Measurements from ENCODE around the gene QKI. TPM values are rescaled to one million over a fixed set of nuclear protein-coding genes. Genes with fewer than 3 reads are reported as not detected.

The QKI gene
- total and polyA plus RNA-seq, 2 experiments from 2014 or later = 38.0 to 92.5 TPM

GRCh38 chr6:163416557-163417253 is 2.2 kb downstream of the QKI start:
- WGBS (ENCODE audit: low lambda C conversion rate, missing lambda C conversion rate) = 2% methylated on average over 11 of the region's 11 CpGs
- H3K4me2 ChIP-seq = peak overlapping the region; percentile 79
- peak overlapping the region; percentile 21 for H2AFZ ChIP-seq
- no peaks in the 10 kb centered on the region for H3K36me3 ChIP-seq (replicated peaks; ENCODE audit: insufficient read depth, low read depth)
- peak overlapping the region; percentile 97 for H3K4me3 ChIP-seq
- no peaks in the 10 kb centered on the region for H3K9me3 ChIP-seq (ENCODE audit: low read depth)
- peak overlapping the region; percentile 96 for H3K27ac ChIP-seq
- H4K20me1 ChIP-seq (ENCODE audit: insufficient read depth, poor library complexity, severe bottlenecking) = peaks cover 48% of the 10 kb centered on the region
- peak; percentile 81 for DNase-seq (ENCODE audit: low spot score)
- H3K79me2 ChIP-seq = peaks cover 60% of the 10 kb centered on the region
- H3K9me2 ChIP-seq (replicated peaks; ENCODE audit: insufficient read depth) = no peaks in the 10 kb centered on the region
- no peaks in the 10 kb centered on the region for H3K27me3 ChIP-seq
- peaks cover 15% of the 10 kb centered on the region for H3K4me1 ChIP-seq (ENCODE audit: insufficient read depth)
- TF ChIP-seq EZH2 (IDR thresholded peaks at IDR 0.05; ENCODE audit: borderline replicate concordance) = no peak
- peak; percentile 68 for TF ChIP-seq CTCF (IDR thresholded peaks at IDR 0.05; ENCODE audit: poor library complexity)
- no peak for TF ChIP-seq EZH2phosphoT487 (IDR thresholded peaks at IDR 0.05; ENCODE audit: low read depth, severe bottlenecking, unreplicated experiment)

DNA sequence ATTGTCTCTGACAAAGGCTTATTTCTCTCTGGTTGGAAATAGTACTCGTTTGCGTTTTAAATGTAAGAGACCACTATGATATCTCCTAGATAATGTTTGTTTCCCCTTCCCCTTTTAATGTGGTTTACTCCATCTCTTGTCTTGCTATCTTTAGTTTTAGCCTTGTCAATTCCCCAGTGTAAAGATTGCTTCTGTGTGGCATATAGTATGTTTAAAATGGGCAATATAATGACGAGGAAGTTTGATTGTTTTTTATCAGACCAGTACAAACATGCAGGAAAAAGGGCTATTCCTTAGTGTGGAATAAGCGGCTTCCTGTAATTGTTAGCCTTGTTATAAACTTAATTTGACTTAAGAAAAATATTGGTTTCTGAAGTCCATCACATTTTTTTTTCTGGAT is 3.1 kb downstream of the QKI start:
- Histone ChIP-seq H2AFZ (no peak overlapping the region), H4K20me1 (ENCODE audit: insufficient read depth, poor library complexity, severe bottlenecking) (peaks cover 57% of the 10 kb centered on the region), H3K36me3 (replicated peaks; ENCODE audit: insufficient read depth, low read depth) (no peaks in the 10 kb centered on the region), H3K9me2 (replicated peaks; ENCODE audit: insufficient read depth) (no peaks in the 10 kb centered on the region), H3K4me2 (peak overlapping the region; percentile 79), H3K9me3 (ENCODE audit: low read depth) (no peaks in the 10 kb centered on the region), H3K4me1 (ENCODE audit: insufficient read depth) (peaks cover 15% of the 10 kb centered on the region), H3K79me2 (peaks cover 69% of the 10 kb centered on the region), H3K27ac (peak overlapping the region; percentile 20), H3K27me3 (no peaks in the 10 kb centered on the region), H3K4me3 (peak overlapping the region; percentile 25)
- DNase-seq (ENCODE audit: low spot score) = no peak
- no peak for TF ChIP-seq EZH2phosphoT487 (IDR thresholded peaks at IDR 0.05; ENCODE audit: low read depth, severe bottlenecking, unreplicated experiment)
- no peak for TF ChIP-seq CTCF (IDR thresholded peaks at IDR 0.05; ENCODE audit: poor library complexity)
- no peak for TF ChIP-seq EZH2 (IDR thresholded peaks at IDR 0.05; ENCODE audit: borderline replicate concordance)
- WGBS (ENCODE audit: low lambda C conversion rate, missing lambda C conversion rate) = 22% methylated on average over 4 of the region's 4 CpGs

DNA sequence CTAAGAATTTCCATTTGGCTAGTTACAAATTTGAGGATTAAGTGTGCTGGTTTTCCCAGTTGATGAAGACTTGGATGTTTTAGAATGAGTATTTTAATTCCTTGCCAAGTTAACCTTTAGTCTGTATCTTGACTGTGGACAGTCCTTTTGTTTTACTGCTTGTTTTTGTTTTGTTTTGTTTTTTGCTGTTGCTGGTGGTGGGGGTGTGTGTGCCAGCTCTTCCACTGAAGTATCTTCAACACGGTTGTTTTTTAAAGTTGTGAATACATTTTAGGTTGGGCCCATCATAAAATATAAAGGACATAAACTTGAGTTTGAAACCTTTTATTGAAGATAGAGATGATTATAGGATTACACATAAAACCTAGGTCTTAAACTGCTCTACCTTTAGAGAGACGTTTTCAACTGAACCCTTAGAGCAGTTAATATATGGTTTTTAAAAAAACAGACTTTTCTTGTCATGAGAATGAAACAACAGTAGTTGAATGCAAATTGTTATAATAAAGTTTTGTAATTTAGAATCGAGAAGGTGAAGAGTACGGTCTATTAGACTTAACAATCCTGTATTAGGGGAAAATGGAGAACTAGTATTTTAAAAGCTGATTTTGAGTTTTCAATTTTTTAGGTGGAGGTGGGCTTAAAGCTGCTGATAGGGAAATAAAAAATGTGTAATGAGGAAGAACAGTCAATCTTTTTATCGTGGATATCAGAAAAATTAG is 4.0 kb downstream of the QKI start:
- Histone ChIP-seq H3K4me1 (ENCODE audit: insufficient read depth) (peaks cover 15% of the 10 kb centered on the region), H3K27me3 (no peaks in the 10 kb centered on the region), H3K79me2 (peaks cover 78% of the 10 kb centered on the region), H3K4me2 (peak overlapping the region; percentile 79), H2AFZ (no peak overlapping the region), H4K20me1 (ENCODE audit: insufficient read depth, poor library complexity, severe bottlenecking) (peaks cover 66% of the 10 kb centered on the region), H3K4me3 (no peak overlapping the region), H3K27ac (no peak overlapping the region), H3K9me3 (ENCODE audit: low read depth) (no peaks in the 10 kb centered on the region), H3K36me3 (replicated peaks; ENCODE audit: insufficient read depth, low read depth) (no peaks in the 10 kb centered on the region), H3K9me2 (replicated peaks; ENCODE audit: insufficient read depth) (no peaks in the 10 kb centered on the region)
- TF ChIP-seq CTCF (IDR thresholded peaks at IDR 0.05; ENCODE audit: poor library complexity) (no peak), EZH2 (IDR thresholded peaks at IDR 0.05; ENCODE audit: borderline replicate concordance) (no peak), EZH2phosphoT487 (IDR thresholded peaks at IDR 0.05; ENCODE audit: low read depth, severe bottlenecking, unreplicated experiment) (no peak)
- DNase-seq (ENCODE audit: low spot score) = no peak
- 53% methylated on average over 5 of the region's 5 CpGs for WGBS (ENCODE audit: low lambda C conversion rate, missing lambda C conversion rate)

All from hepatocyte (in vitro differentiated cells).